Myocyte (in vitro differentiated cells): ENCODE measurements around the gene CCDC192. TPM values are rescaled to one million over a fixed set of nuclear protein-coding genes. Genes with fewer than 3 reads are reported as not detected.

Source experiments
- DNase-seq: peaks from one replicate; pipeline ENCODE4 v3.0.0-alpha.2; 2012; ENCODE audit warnings: low read depth
- total RNA-seq: library from RNA; depleted of rRNA; stranded (reverse); fragments of >200 nt; gene quantifications from 2 replicates; pipeline ENCODE4 v1.2.3, GENCODE V29; 2014

The CCDC192 gene
- total RNA-seq, 1 donor from 2014 or later, result not detected

GRCh38 chr5:127805448-127805847 is 102.3 kb downstream of the CCDC192 start:
- no peak for DNase-seq

GRCh38 chr5:127806776-127807175 is 103.6 kb downstream of the CCDC192 start:
- DNase-seq, result no peak

GRCh38 chr5:127809533-127809932 is 106.3 kb downstream of the CCDC192 start:
- DNase-seq, result no peak

DNA sequence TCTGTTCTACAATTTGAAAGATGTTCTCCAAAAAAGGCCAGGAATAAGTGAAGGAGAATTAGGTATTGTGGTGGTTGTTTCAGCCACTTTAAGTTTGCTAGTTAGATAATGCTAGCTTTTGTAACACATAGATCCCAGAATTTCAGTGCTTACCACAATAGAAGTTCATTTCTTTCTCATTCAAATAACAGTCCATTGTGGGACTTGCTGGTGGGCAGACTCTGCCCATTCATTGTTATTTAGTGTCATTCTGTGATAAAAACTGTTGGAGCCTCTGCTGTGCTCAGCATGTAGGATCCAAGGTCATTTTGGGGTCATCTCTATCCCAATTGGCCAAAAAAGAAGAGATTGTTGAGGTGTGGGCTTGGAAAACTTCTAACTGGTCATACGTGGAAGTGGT is 106.8 kb downstream of the CCDC192 start:
- no peak for DNase-seq

DNA sequence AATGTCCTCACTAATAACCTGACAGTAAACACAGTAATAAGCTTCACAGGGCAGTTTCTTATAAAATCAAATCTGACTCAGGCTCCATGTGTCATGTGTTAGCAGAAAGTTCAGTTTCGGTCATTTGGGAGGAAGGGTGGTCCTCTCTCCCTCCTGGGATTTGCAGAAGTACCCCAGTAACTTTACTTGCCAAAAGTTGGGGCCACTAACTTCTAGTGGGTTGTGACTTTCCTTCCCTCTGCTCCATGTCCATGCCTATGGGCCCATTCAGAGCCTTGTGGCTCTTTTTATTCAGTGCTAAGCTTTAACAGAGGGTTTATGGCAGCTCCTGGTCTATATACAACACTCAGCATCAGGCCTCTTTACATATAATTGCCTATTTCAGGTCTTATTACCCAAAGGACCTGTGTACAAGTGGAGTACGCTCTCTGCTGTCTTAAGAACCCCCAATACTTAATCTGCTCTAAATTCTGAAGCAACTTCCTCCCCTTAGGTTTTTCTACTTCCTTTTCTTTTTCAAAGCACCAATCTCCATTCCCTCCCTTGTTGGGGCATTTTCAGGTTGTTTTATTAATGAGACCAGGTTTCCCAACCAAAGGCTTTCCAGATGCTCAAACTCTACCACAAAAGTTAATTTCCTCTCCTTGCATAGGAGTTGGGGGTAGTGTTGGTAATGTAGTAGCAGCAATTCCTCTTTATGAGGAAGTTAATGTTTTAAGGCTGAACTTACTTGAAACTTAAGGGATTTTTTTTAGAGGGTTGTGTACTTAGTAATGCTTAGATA is 107.7 kb downstream of the CCDC192 start:
- no peak for DNase-seq

GRCh38 chr5:127812570-127812969 is 109.4 kb downstream of the CCDC192 start:
- no peak for DNase-seq

GRCh38 chr5:127813633-127814587 is 110.7 kb downstream of the CCDC192 start:
- DNase-seq, result peak; percentile 79

DNA sequence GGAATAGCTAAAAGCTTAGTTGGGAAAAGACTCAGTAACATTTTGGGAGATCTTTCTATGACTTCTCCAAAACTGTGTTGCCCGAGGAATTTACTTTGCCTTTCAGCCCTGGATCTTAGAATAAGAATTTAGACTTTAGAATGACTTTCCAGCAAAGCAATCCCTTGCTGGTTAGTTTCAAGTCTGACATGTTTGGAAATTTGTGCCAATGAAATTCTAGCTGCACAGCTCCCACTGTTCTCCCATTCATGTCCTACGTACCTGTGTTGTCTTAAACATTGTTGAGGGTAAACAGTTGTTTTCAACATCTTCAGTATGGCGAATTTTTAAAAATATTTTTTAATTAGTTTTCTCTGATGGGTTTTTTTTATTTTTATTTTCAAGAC is 111.4 kb downstream of the CCDC192 start:
- no peak for DNase-seq

DNA sequence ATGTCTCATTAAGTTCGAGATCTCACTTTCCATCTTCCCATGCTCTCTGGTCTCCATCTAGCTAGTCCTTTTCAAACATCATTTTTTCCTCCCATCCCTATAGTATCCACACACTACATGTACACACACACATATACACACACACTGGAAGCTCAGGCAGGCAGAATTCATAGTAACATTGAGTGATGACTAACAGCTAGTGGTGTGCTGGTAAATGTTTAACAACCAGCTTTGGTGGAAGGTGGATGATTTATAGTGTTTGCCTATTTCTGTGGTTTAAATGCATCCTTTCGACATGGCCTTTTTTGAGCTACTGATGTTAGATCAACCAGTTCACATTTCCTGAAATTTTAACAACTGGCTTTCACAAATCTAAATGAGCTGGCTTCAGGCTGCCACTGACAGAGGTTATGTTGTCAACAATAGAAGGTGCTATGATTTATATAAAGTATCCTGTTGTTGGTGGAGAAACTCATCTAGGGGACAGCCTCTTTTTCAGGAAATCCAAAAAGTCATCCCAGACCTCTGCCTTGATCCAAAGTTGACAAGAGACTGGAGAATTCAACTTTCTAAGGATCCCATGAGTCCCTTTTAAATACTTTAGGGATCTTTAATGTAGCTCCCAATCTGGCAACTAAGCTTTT is 117.8 kb downstream of the CCDC192 start:
- no peak for DNase-seq

- no peak for DNase-seq
These were observed 118.7 kb downstream of the CCDC192 start for GRCh38 chr5:127821896-127822295.

DNA sequence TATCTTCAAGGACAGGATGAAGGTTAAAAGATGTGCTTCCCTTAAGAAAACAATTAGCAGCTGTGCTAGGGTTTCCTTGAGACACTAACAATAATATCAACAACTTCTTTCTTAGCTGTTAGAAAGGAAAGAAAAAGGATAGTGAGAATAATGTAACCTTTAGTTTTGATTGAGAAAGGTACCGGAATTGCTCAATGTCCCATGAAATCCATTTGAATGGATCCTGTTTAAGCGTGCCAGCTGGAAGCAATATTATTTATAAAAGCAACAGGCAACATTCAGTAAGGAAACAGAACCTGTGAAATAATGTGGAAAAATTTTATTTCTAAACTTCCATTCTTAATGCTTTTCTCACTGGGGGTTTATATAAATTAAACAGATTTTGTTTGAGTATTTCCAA is 120.9 kb downstream of the CCDC192 start:
- DNase-seq, result no peak

DNA sequence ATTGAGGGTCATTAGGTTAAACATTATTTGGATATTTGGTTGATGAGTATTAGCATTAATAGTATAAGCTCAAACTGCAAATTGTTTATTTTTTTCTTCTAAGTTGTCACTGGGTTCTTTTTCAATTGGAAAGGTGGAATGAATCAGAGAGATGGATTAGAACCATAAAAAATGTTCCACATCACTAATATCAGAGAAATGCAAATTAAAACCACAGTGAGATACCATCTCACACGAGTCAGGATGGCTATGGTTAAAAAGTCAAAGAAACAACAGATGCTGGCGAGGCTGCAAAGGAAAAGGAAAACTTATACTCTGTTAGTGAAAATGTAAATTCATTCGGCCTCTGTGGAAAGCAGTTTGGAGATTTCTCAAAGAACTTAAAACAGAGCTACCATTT is 122.8 kb downstream of the CCDC192 start:
- DNase-seq, result no peak

DNA sequence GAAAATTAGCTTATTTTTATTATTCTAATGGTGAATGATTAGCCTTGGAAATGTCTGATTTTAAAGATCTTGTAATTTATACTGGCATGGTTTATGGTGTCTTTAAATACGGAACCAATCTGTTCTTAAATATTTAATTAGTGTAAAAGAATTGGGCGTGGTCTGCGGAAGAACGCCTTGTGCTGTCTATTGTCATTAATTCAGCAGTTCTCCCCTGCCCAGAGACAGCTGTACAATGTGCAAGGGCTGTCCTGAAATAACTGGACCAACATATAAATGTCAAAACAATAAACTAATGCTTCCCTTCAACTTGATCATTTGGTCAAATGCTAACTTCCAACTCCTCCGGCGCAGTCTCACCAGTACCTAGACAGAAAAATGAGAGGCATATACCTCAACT is 124.3 kb downstream of the CCDC192 start:
- no peak for DNase-seq

DNA sequence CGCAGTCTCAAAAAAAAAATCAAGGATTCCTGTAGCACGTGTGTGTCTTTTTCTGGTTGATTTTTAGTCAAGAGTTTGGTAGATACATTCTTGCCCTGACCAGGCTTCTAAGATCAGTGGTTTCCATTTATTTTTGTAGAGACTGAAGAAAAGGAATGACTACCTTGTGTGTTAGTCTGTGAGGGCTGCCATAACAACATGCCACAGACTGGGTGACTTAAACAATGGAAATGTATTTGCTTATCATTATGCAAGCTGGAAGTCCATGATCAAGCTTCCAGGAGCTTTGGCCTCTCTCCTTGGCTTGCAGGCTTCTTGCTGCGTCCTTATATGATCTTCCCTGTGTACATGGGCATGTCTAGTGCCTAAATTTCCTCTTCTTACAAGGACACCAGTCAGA is 127.0 kb downstream of the CCDC192 start:
- DNase-seq, result no peak

DNA sequence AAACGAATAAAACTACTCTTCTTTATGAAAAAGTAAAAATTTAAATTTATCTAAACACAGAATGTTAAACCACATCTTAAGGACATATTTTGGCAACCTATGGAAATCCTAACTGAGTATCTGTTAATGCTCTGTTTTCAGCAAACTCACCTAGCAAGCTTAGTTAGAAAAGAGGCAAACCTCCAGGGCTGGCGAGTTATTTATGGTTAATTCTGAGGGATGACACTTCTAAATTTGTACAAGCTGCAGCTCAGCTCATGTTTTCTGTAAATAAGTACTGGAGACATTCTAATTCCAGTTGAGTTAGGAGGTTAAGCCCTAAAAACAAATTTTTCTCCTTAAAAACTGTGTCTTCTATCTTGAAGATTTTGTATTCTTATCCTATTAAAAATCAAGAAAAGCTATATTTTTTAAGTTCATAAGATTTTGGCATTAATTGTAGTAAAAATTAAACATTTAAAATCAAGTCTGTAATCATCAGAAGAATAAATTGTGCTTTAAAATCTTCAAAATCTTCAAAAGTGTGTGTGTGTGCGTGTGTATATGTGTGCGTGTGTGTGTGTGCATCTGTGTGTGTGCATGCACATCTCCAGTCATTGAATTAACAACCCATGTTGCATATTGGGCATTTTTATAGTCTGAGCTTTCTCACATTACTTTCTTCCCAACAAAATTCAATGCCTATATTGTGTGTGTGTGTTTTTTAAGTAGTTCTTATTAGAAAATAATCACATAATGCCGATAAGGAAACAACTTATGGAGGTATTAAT is 127.8 kb downstream of the CCDC192 start:
- DNase-seq, result no peak

DNA sequence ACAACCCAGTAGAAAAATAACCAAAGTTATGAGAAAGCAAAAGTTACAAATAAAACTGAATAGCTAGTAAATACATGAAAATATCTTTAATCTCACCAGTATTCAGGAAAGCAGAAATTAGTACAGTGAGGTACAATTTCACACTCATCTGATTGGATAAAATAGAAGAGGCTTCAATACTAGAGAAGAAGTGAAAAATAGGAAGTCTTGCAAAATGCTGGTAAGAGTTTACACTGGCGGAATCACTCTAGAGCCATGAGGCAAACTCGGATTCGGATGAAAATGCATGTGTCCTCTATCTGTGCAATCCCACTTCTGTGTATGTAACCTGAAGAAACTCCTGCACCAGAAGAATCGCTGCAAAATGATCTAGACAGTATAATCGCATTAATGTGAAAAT is 128.9 kb downstream of the CCDC192 start:
- DNase-seq, result no peak

GRCh38 chr5:127834094-127834531 is 130.9 kb downstream of the CCDC192 start:
- DNase-seq, result peak; percentile 55

DNA sequence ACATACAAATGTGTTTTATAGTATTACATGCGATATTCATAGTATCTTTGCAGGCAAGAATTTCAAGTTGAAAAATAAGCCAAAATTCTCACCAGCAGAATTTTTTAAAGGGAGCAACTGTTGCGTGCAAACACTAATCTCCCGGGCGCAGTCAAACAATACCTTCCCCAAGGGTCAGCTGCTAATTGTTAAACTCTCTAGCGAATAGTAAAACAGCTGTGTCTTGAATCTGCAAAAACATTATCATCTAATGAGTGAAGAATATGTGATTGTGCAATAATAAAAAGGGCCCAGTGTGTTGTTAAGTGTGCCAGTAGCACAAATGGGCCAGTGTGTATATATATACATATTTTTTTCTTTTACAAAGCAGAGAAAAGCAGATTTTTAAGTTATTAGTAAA is 131.4 kb downstream of the CCDC192 start:
- peak; percentile 84 for DNase-seq

GRCh38 chr5:127838661-127839060 is 135.5 kb downstream of the CCDC192 start:
- DNase-seq, result peak; percentile 38

DNA sequence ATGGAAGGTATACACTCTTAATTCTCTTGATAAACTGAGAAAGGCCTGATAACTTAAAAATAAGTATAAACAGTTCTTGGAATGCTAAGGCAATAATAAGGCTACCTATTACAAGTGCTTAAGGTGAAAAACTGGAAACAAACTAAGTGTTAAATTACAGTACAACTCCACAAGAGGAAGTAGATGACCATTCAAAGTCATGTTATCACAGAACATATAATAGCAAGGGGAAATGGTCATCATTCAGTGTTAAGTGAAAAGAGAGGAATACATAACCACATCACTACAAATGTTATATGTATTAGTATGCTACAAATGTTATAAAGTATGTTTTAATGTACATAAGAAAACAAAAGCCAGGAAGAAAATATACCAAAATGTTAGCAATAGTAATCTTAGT is 135.9 kb downstream of the CCDC192 start:
- DNase-seq, result no peak
